IMR-90 (cell line): ENCODE data around the gene PLD4. TPM values are rescaled to one million over a fixed set of nuclear protein-coding genes. Genes with fewer than 3 reads are reported as not detected.

ENCODE experiments used
- ATAC-seq: fragments of 200-7000 bp; cut with Tn5 transposase; 2 replicates; pipeline ENCODE4 v1.9.1; 2020; ENCODE audit warnings: low read depth, mild to moderate bottlenecking, moderate library complexity
- BruUV-seq: library from RNA; stranded (reverse); fragments of 400-500 nt; replicated peaks from 2 replicates; lab custom pipeline; 2021; lab: Mats Ljungman, UMichigan
- CTCF ChIA-PET: fragments of 300-600 bp; formaldehyde crosslinking; extraction: SDS; loops from one replicate; lab custom pipeline; 2021; ENCODE audit warnings: antibody characterized with exemption; lab: Yijun Ruan, JAX
- POLR2A ChIA-PET: fragments of 300-600 bp; sonication (Branson Sonifier 250); formaldehyde crosslinking; loops from one replicate; lab custom pipeline; 2022; ENCODE audit warnings: antibody characterized with exemption; ENCODE audit not compliant: unreplicated experiment; lab: Charles Lee
- DNase-seq: peaks from one replicate; pipeline ENCODE4 v3.0.0; 2013
- H2AFZ ChIP-seq: replicated peaks from 2 replicates; pipeline ENCODE3; 2013; ENCODE audit warnings: low read length, mild to moderate bottlenecking; ENCODE audit not compliant: poor library complexity
- H2AK5ac ChIP-seq: 2 replicates; pipeline ENCODE4 v1.6.1; 2013; ENCODE audit warnings: low read depth, low read length, inconsistent platforms
- H2AK9ac ChIP-seq: replicated peaks from 2 replicates; pipeline ENCODE3; 2013; ENCODE audit warnings: mild to moderate bottlenecking, low read depth, low read length, moderate library complexity; ENCODE audit not compliant: poor library complexity
- H2BK120ac ChIP-seq: 2 replicates; pipeline ENCODE4 v1.6.1; 2013; ENCODE audit warnings: low read depth, low read length, inconsistent platforms
- H2BK15ac ChIP-seq: 3 replicates; pipeline ENCODE4 v1.6.1; 2013; ENCODE audit warnings: low read depth, low read length, inconsistent platforms
- H2BK20ac ChIP-seq: 2 replicates; pipeline ENCODE4 v1.6.1; 2013; ENCODE audit warnings: low read depth, mild to moderate bottlenecking, inconsistent platforms, low read length, moderate library complexity
- H2BK5ac ChIP-seq: 2 replicates; pipeline ENCODE4 v1.6.1; 2013; ENCODE audit warnings: mild to moderate bottlenecking, low read depth, low read length, inconsistent platforms; ENCODE audit not compliant: poor library complexity, severe bottlenecking
- H3K14ac ChIP-seq: replicated peaks from 2 replicates; pipeline ENCODE4 v1.6.1; 2013; ENCODE audit warnings: low read depth, low read length, inconsistent platforms
- H3K18ac ChIP-seq: 2 replicates; pipeline ENCODE4 v1.6.1; 2013; ENCODE audit warnings: low read depth, low read length, control low read depth
- H3K23ac ChIP-seq: 2 replicates; pipeline ENCODE4 v1.6.1; 2013; ENCODE audit warnings: low read depth, low read length, inconsistent platforms
- H3K27ac ChIP-seq: 2 replicates; pipeline ENCODE4 v1.5.1; 2013; ENCODE audit warnings: mild to moderate bottlenecking, control low read depth, low read length; ENCODE audit not compliant: insufficient read depth
- H3K27me3 ChIP-seq: 2 replicates; pipeline ENCODE4 v1.6.1; 2013; ENCODE audit warnings: low read length; ENCODE audit not compliant: control insufficient read depth, insufficient read depth
- H3K36me3 ChIP-seq: 2 replicates; pipeline ENCODE4 v1.6.1; 2013; ENCODE audit warnings: low read length, mixed read lengths; ENCODE audit not compliant: control insufficient read depth, insufficient read depth
- H3K4ac ChIP-seq: 2 replicates; pipeline ENCODE4 v1.6.1; 2013; ENCODE audit warnings: low read depth, low read length, inconsistent platforms
- H3K4me1 ChIP-seq: 2 replicates; pipeline ENCODE4 v1.6.1; 2013; ENCODE audit warnings: low read length, mixed read lengths; ENCODE audit not compliant: control insufficient read depth, insufficient read depth
- H3K4me2 ChIP-seq: 2 replicates; pipeline ENCODE4 v1.6.1; 2013; ENCODE audit warnings: low read depth, mild to moderate bottlenecking, control low read depth, low read length, moderate library complexity
- H3K4me3 ChIP-seq: 2 replicates; pipeline ENCODE4 v1.5.1; 2013; ENCODE audit warnings: low read depth, mild to moderate bottlenecking, control low read depth, low read length, moderate library complexity; ENCODE audit not compliant: insufficient read depth
- H3K56ac ChIP-seq: 2 replicates; pipeline ENCODE4 v1.6.1; 2013; ENCODE audit warnings: low read length, inconsistent platforms; ENCODE audit not compliant: insufficient read depth; ENCODE audit errors: extremely low read depth
- H3K79me1 ChIP-seq, 2 experiments: 2 replicates each; pipeline ENCODE4 v1.6.1; 2013; ENCODE audit warnings: low read length in 2 of 2, inconsistent platforms in 1 of 2, low read depth in 1 of 2
- H3K9ac ChIP-seq: 2 replicates; pipeline ENCODE4 v1.6.1; 2013; ENCODE audit warnings: low read depth, low read length, control low read depth
- H3K9me1 ChIP-seq: 2 replicates; pipeline ENCODE4 v1.6.1; 2013; ENCODE audit warnings: low read length, inconsistent platforms; ENCODE audit not compliant: insufficient read depth
- H3K9me3 ChIP-seq: 2 replicates; pipeline ENCODE4 v1.6.1; 2013; ENCODE audit warnings: low read length; ENCODE audit not compliant: control insufficient read depth, insufficient read depth
- H4K20me1 ChIP-seq: 2 replicates; pipeline ENCODE4 v1.6.1; 2013; ENCODE audit warnings: low read length, inconsistent platforms; ENCODE audit not compliant: insufficient read depth
- H4K5ac ChIP-seq: 2 replicates; pipeline ENCODE4 v1.6.1; 2013; ENCODE audit warnings: mild to moderate bottlenecking, low read depth, low read length, control low read depth
- H4K8ac ChIP-seq, 2 experiments: 2 replicates each; pipeline ENCODE4 v1.6.1; 2013; ENCODE audit warnings: low read depth in 2 of 2, low read length in 2 of 2, control low read depth in 1 of 2, inconsistent platforms in 1 of 2
- H4K91ac ChIP-seq: 2 replicates; pipeline ENCODE4 v1.6.1; 2013; ENCODE audit warnings: low read depth, low read length, inconsistent platforms; ENCODE audit not compliant: insufficient read depth
- BHLHE40 ChIP-seq: fragments of 150-350 bp; IDR thresholded peaks from 2 replicates; pipeline ENCODE4 v1.6.1; 2016; ENCODE audit warnings: mild to moderate bottlenecking, low read depth, low read length
- CEBPB ChIP-seq: IDR thresholded peaks from 2 replicates; pipeline ENCODE4 v1.6.1; 2012; ENCODE audit warnings: low read depth, low read length, improper control_type of control experiment
- MXI1 ChIP-seq: IDR thresholded peaks from 2 replicates; pipeline ENCODE4 v1.6.1; 2012; ENCODE audit warnings: low read depth, mild to moderate bottlenecking, low read length, moderate library complexity, borderline replicate concordance
- RAD21 ChIP-seq: IDR thresholded peaks from 2 replicates; pipeline ENCODE4 v1.6.1; 2012; ENCODE audit warnings: low read length, improper control_type of control experiment
- RCOR1 ChIP-seq: IDR thresholded peaks from 2 replicates; pipeline ENCODE4 v1.6.1; 2012; ENCODE audit warnings: mild to moderate bottlenecking, low read length, improper control_type of control experiment; ENCODE audit not compliant: insufficient replicate concordance
- WGBS, 2 experiments: methylation state at CpG; one replicate each; pipeline versions ENCODE4 v1.1.5 to v1.1.7; 2013; ENCODE audit warnings: missing lambda C conversion rate in 2 of 2; ENCODE audit not compliant: insufficient read length in 1 of 2; ENCODE audit errors: extremely low coverage in 2 of 2; 5-methylcytosine and 5-hydroxymethylcytosine counted together
- dilution Hi-C: fragments of 300-500 bp; cut with HindIII; formaldehyde crosslinking; loops from one replicate; pipeline ENCODE4 v1.14.3; 2018; ENCODE audit warnings: low sequenced_read_pairs; ENCODE audit not compliant: unreplicated experiment
- in situ Hi-C: fragments of 300-500 bp; cut with MboI; formaldehyde crosslinking; loops from 3 replicates; pipeline ENCODE4 v1.14.3; 2019; ENCODE audit warnings: low sequenced_read_pairs, inconsistent platforms, mixed read lengths
- intact Hi-C: fragments of 100-400 bp; cut with micrococcal nuclease; formaldehyde crosslinking; loops from 2 replicates; pipeline ENCODE4 v1.10.0; 2022
- polyA plus RNA-seq, 3 experiments: library from polyadenylated mRNA; depleted of rRNA; stranded (reverse); fragments of >200 nt; gene quantifications; 2 replicates each; pipeline ENCODE4 v1.2.3, GENCODE V29; 2012; ENCODE audit warnings: low replicate concordance in 1 of 3
- total RNA-seq: library from RNA; depleted of rRNA; stranded (reverse); fragments of >200 nt; gene quantifications from 2 replicates; pipeline ENCODE4 v1.2.3, GENCODE V29; 2012

Gene PLD4
- total and polyA plus RNA-seq, 2 of the 4 experiments (the other 2 are of a cell fraction), result 0.05 TPM; not detected in 1

- no peak overlapping the region for H2BK20ac ChIP-seq
- H3K4me1 ChIP-seq, result no peaks in the 10 kb centered on the region
- H3K9me3 ChIP-seq, result peaks cover 6% of the 10 kb centered on the region; the same call in 1 of the 2 replicates
- TF ChIP-seq CEBPB, result no peak
- TF ChIP-seq MXI1, result no peak
- no peak for TF ChIP-seq BHLHE40
- TF ChIP-seq RAD21, result no peak
- no peak for TF ChIP-seq RCOR1
- H2BK120ac ChIP-seq, result no peak overlapping the region
- H3K9me1 ChIP-seq, result no peaks in the 10 kb centered on the region
- no peak overlapping the region for H2BK5ac ChIP-seq
- H4K91ac ChIP-seq, result no peak overlapping the region
- no peak overlapping the region for H2AK9ac ChIP-seq
- peaks cover 13% of the 10 kb centered on the region for H3K27me3 ChIP-seq
- H2BK15ac ChIP-seq, result no peak overlapping the region
- no TSS peak for BruUV-seq
- DNase-seq (no peak), ATAC-seq (no peak)
- H4K8ac ChIP-seq, result no peak overlapping the region
- H3K56ac ChIP-seq, result no peak overlapping the region
- H3K36me3 ChIP-seq, result no peaks in the 10 kb centered on the region
- dilution Hi-C loops, result no loop called here
- H3K27ac ChIP-seq, result no peak overlapping the region
- no peaks in the 10 kb centered on the region for H4K20me1 ChIP-seq
- intact Hi-C loops, result no loop called here
- H2AK5ac ChIP-seq, result no peak overlapping the region
- no peak overlapping the region for H3K4me2 ChIP-seq
- H3K14ac ChIP-seq, result no peak overlapping the region
- no peak overlapping the region for H2AFZ ChIP-seq
- H4K5ac ChIP-seq, result no peak overlapping the region
- H3K18ac ChIP-seq, result no peak overlapping the region
- WGBS, 2 experiments, result 74% methylated on average over 4 of the region's 10 CpGs; no CpG with 5 or more reads in 1 of the 2 experiments
- no peaks in the 10 kb centered on the region for H3K79me1 ChIP-seq
- in situ Hi-C loops, result no loop called here
- POLR2A ChIA-PET, result no interaction called here
- no peak overlapping the region for H3K4me3 ChIP-seq
- no peak overlapping the region for H3K23ac ChIP-seq
- no peak overlapping the region for H3K9ac ChIP-seq
- H3K4ac ChIP-seq, result no peak overlapping the region
- CTCF ChIA-PET, result no interaction called here
Measured at GRCh38 chr14:104925214-104925854, 655 bp downstream of the PLD4 start.
